Stimulated activated naive CD4-positive, alpha-beta T cell (primary cell): ENCODE results near the gene EHD2.
A peak's percentile ranks its signal among the peaks of the same experiment; 100 is the strongest.
"Not testable (repeated sequence)": the region's sequence is repeated elsewhere in the genome, so short reads cannot be mapped to it uniquely, and the experiment has no call there.

Experiments
- DNase-seq, 6 experiments: peaks; one replicate each; lab custom pipeline; 2025; lab: John Stamatoyannopoulos, UW

The EHD2 gene

GRCh38 chr19:47749326-47749725 is 36.1 kb downstream of the EHD2 start:
- DNase-seq = no peak

GRCh38 chr19:47750752-47751151 is 37.5 kb downstream of the EHD2 start:
- DNase-seq = no peak

- DNase-seq = peak in 2 of 6 experiments; percentile 11 to 26
Observed at GRCh38 chr19:47752440-47753211, 39.4 kb downstream of the EHD2 start.

GRCh38 chr19:47754206-47755064 is 41.2 kb downstream of the EHD2 start:
- DNase-seq = no peak

- no peak for DNase-seq
Observed at GRCh38 chr19:47755065-47755761, 42.0 kb downstream of the EHD2 start.

- DNase-seq = no peak
Observed at GRCh38 chr19:47755762-47756626, 42.8 kb downstream of the EHD2 start.

GRCh38 chr19:47756627-47756929 is 43.4 kb downstream of the EHD2 start:
- no peak for DNase-seq

GRCh38 chr19:47756953-47757608 is 43.9 kb downstream of the EHD2 start:
- DNase-seq = no peak

GRCh38 chr19:47757617-47758442 is 44.6 kb downstream of the EHD2 start:
- no peak for DNase-seq

GRCh38 chr19:47758443-47758804 is 45.2 kb downstream of the EHD2 start:
- no peak for DNase-seq

- no peak for DNase-seq
Observed at GRCh38 chr19:47760632-47760999, 47.4 kb downstream of the EHD2 start.

- DNase-seq = no peak
Observed at GRCh38 chr19:47761566-47761965, 48.3 kb downstream of the EHD2 start.

GRCh38 chr19:47762151-47762550 is 48.9 kb downstream of the EHD2 start:
- no peak for DNase-seq

GRCh38 chr19:47762615-47763308 is 49.5 kb downstream of the EHD2 start:
- DNase-seq = no peak

GRCh38 chr19:47764705-47765104 is 51.5 kb downstream of the EHD2 start:
- DNase-seq = not testable (repeated sequence)

- DNase-seq = peak in 4 of 6 experiments; percentile 14 to 21 (median 20)
Observed at GRCh38 chr19:47765523-47766358, 52.5 kb downstream of the EHD2 start.

- no peak for DNase-seq
Observed at GRCh38 chr19:47766359-47766620, 53.1 kb downstream of the EHD2 start.

GRCh38 chr19:47766670-47767069 is 53.4 kb downstream of the EHD2 start:
- no peak for DNase-seq

- no peak for DNase-seq
Observed at GRCh38 chr19:47767349-47767748, 54.1 kb downstream of the EHD2 start.
